Common myeloid progenitor, CD34-positive (primary cell): Measurements from ENCODE around the gene HEATR5A.

Experiments used
- CTCF ChIA-PET: fragments of 350-600 bp; sonication (Branson Sonifier 250); formaldehyde crosslinking; loops from one replicate; lab custom pipeline; 2021; ENCODE audit warnings: antibody characterized with exemption; lab: Charles Lee
- POLR2A ChIA-PET: fragments of 350-600 bp; sonication (Branson Sonifier 250); formaldehyde crosslinking; loops from one replicate; lab custom pipeline; 2021; ENCODE audit warnings: antibody characterized with exemption; lab: Charles Lee
- DNase-seq, 3 donors: peaks; one replicate each; pipeline versions ENCODE4 v3.0.0 to v3.0.0-alpha.2; 2013
- H3K27ac ChIP-seq, 2 experiments: 1 replicate in 1 of 2; 2 replicates in 1 of 2; pipeline ENCODE4 v1.7.0; 2013; ENCODE audit warnings: inconsistent platforms in 2 of 2, low read length in 2 of 2, mild to moderate bottlenecking in 2 of 2, low read depth in 1 of 2, moderate library complexity in 1 of 2; ENCODE audit not compliant: severe bottlenecking in 2 of 2, insufficient read depth in 1 of 2, poor library complexity in 1 of 2
- H3K27me3 ChIP-seq, 5 experiments: replicated peaks in 2 of 5; 1 replicate in 3 of 5; 2 replicates in 2 of 5; pipeline versions ENCODE4 v1.6.1 to v1.7.0; 2013; ENCODE audit warnings: low read length in 4 of 5, mild to moderate bottlenecking in 2 of 5, moderate library complexity in 2 of 5, inconsistent platforms in 1 of 5; ENCODE audit not compliant: insufficient read depth in 5 of 5, control insufficient read depth in 4 of 5
- H3K36me3 ChIP-seq, 4 experiments: 1 replicate in 2 of 4; 2 replicates in 2 of 4; pipeline versions ENCODE4 v1.6.1 to v1.7.0; 2013; ENCODE audit warnings: low read length in 3 of 4, control low read depth in 1 of 4, mild to moderate bottlenecking in 1 of 4; ENCODE audit not compliant: control insufficient read depth in 4 of 4, insufficient read depth in 4 of 4
- H3K4me1 ChIP-seq, 4 experiments: 1 replicate in 3 of 4; 2 replicates in 1 of 4; pipeline versions ENCODE4 v1.6.1 to v1.7.1; 2013; ENCODE audit warnings: low read length in 3 of 4, mild to moderate bottlenecking in 3 of 4, control low read depth in 1 of 4, inconsistent platforms in 1 of 4, moderate library complexity in 1 of 4; ENCODE audit not compliant: control insufficient read depth in 4 of 4, insufficient read depth in 4 of 4; ENCODE audit errors: control extremely low read depth in 1 of 4
- H3K4me3 ChIP-seq, 7 experiments: 1 replicate in 4 of 7; 2 replicates in 3 of 7; pipeline versions ENCODE4 v1.5.1 to v1.7.0; 2013; ENCODE audit warnings: mild to moderate bottlenecking in 7 of 7, low read length in 6 of 7, moderate library complexity in 6 of 7, inconsistent platforms in 2 of 7, low read depth in 2 of 7, control low read depth in 1 of 7; ENCODE audit not compliant: insufficient read depth in 4 of 7, control insufficient read depth in 1 of 7; ENCODE audit errors: extremely low read depth in 1 of 7
- H3K9me3 ChIP-seq, 5 experiments: 1 replicate in 4 of 5; 2 replicates in 1 of 5; pipeline versions ENCODE4 v1.6.1 to v1.7.1; 2013; ENCODE audit warnings: low read length in 4 of 5, mild to moderate bottlenecking in 2 of 5, inconsistent platforms in 1 of 5, low read depth in 1 of 5, moderate library complexity in 1 of 5; ENCODE audit not compliant: control insufficient read depth in 4 of 5, insufficient read depth in 2 of 5; ENCODE audit errors: control extremely low read depth in 1 of 5
- WGBS: methylation state at CpG from one replicate; pipeline ENCODE4 v1.1.5; 2013; ENCODE audit not compliant: insufficient coverage; 5-methylcytosine and 5-hydroxymethylcytosine counted together

The HEATR5A gene

DNA sequence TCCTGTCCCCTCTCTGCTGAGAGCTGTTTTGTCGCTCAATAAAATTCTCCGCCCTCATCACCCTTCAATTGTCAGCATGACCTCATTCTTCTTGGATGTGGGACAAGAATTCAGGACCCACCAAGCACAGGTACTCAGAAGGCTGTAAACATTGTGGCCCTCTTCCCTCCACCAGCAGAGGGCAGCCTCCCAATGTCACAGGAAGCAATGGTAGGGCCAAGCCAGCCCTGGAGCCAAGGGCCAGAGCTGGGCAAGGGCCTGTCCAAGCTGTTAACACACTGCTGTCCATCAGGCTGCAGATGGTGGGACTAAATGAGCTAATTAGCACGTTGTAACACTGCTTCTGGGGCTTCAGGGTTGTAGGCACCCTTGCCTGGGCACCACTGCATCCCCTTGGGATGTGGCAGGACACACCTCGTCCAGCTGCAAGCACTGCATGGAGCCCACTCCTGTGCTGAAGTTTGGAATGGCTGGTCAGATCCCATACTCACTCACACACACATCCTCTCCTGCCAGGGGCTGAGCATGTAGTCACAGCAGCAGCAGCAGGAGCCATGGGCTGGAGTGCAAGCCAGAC is 150.1 kb downstream of the HEATR5A start:
- ChIA-PET CTCF (no interaction called here), POLR2A (no interaction called here)
- 92% methylated on average over 4 of the region's 4 CpGs for WGBS
- H3K27ac ChIP-seq, result no peak overlapping the region
- no peak for DNase-seq
- peaks cover 1 to 12% (median 6%) of the 10 kb centered on the region in 5 experiments for H3K9me3 ChIP-seq
- H3K27me3 ChIP-seq, result no peaks in the 10 kb centered on the region
- no peaks in the 10 kb centered on the region for H3K36me3 ChIP-seq
- H3K4me1 ChIP-seq, result no peaks in the 10 kb centered on the region
- no peak overlapping the region for H3K4me3 ChIP-seq

DNA sequence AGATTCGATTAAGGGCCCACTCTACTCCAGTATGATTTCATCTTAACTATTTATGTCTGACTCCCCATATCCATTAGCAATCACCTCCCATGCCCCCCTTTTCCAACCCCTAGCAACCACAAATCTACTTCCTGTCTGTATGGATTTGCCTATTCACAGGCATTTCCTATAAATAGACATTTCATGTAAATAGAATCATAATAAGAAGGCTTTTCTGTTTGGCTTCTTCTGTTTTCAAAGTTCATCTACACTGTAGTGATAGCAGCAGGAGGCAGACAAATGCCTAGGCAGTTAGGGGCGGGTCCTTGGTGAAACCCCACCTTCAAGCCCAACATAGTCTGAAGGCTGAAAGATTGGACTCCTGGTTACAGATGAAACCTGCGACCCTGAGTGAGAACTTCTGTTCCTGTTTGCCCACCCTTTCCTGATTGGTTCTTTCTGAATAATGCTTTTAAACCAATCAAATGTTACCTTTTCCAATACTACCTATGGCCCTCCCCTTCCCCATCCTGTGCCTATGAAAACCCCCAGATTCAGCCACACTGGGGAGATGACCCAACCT is 150.6 kb downstream of the HEATR5A start:
- Histone ChIP-seq H3K36me3 (no peaks in the 10 kb centered on the region), H3K27ac (no peak overlapping the region), H3K4me3 (no peak overlapping the region), H3K27me3 (no peaks in the 10 kb centered on the region), H3K9me3 (peaks cover 1 to 12% (median 6%) of the 10 kb centered on the region in 5 experiments), H3K4me1 (no peaks in the 10 kb centered on the region)
- DNase-seq, result no peak
- 96% methylated on average over 3 of the region's 3 CpGs for WGBS
- ChIA-PET CTCF (no interaction called here), POLR2A (no interaction called here)

DNA sequence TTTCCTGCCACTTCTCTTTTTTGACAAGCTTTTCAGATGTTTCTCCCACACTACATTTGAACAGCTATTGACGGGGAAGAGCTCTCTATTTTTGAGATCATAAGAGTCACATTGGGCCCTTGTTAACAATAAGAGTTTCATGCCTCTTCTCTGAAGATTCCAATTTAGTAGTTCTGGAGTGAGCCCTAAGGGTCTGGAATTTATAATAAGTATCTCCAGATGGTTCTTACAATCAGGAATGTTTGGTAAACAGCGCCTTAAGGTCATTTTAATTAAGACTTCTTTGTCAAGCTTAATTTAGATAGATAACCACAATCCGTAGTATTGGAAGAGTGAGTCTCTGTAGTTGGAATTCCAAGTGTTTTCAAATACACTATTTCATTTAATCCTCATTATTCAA is 152.1 kb downstream of the HEATR5A start:
- no peak overlapping the region for H3K27ac ChIP-seq
- CTCF ChIA-PET, result no interaction called here
- no peaks in the 10 kb centered on the region for H3K27me3 ChIP-seq
- DNase-seq, result no peak
- no CpG with 5 or more reads among the region's 3 CpGs for WGBS
- POLR2A ChIA-PET, result no interaction called here
- H3K36me3 ChIP-seq, result no peaks in the 10 kb centered on the region
- H3K4me1 ChIP-seq, result no peaks in the 10 kb centered on the region
- peaks cover 1 to 12% (median 6%) of the 10 kb centered on the region in 5 experiments for H3K9me3 ChIP-seq
- no peak overlapping the region for H3K4me3 ChIP-seq

DNA sequence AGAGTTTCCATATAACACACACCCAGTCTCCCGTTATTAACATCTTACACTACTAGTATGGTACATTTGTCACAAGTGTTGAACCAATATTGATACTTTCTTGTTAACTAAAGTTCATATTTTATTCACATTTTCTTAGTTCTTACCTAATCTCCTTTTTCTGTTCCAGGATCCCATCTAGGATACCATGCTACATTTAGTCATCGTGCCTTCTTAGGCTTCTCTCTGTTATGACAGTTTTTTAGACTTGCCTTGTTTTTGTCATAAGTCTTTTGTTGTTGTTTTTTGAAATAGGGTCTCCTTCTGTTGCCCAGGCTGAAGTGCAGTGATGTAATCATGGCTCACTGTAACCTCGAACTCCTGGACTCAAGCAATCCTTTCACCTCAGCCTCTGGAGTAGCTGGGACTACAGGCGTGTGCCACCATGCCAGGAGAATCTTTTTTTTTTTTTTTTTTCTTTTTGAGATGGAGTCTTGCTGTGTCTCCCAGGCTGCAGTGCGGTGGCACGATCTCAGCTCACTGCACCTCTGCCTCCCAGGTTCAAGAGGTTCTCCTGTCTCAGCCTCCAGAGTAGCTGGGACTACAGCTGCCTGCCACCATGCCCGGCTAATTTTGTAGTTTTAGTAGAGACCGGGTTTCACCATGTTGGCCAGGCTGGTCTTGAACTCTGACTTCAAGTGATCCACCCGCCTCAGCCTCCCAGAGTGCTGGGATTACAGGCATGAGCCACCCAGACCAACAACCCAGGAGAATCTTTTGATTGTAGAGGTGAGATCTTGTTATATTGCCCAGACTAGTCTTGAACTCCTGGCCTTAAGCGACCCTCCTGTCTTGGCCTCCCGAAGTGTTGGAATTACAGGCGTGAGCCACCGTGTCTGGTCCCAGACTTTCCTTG is 153.7 kb downstream of the HEATR5A start:
- Histone ChIP-seq H3K4me3 (no peak overlapping the region), H3K36me3 (no peaks in the 10 kb centered on the region), H3K4me1 (no peaks in the 10 kb centered on the region), H3K27me3 (no peaks in the 10 kb centered on the region), H3K9me3 (peaks cover 1 to 12% (median 6%) of the 10 kb centered on the region in 5 experiments), H3K27ac (no peak overlapping the region)
- ChIA-PET POLR2A (no interaction called here), CTCF (no interaction called here)
- 99% methylated on average over 9 of the region's 13 CpGs for WGBS
- no peak for DNase-seq

DNA sequence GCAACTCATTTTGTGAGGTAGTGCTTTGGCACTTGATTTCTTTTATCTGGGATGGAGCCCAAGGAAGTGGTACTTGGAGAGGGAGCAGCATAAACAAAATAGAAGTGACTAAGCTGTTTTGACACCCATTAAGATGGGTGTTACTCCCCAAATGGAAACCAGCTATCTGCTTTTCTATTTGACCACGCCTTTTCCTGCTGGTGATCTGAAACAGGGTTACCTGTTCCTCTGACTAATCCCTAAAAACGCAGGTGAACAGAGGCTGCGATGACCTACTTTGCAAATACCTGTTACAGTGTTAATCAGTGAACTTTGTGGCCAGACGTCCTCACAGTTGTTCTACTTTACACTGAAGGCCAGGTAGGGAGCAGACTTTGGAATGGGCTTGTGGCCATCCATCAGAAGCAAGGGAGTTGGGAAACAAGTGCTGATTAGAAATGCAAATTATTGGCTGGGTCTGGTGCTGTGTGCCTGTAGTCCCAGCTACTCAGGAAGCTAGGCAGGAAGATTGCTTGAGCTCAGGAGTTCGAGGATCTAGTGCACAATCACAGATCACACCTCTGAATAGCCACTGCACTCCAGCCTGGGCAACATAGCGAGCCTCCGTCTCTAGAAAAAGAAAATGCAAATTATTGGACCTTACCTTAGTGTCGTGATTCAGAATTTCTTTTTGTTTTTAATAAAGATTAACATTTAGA is 154.5 kb downstream of the HEATR5A start:
- POLR2A ChIA-PET, result no interaction called here
- Histone ChIP-seq H3K27me3 (no peaks in the 10 kb centered on the region), H3K9me3 (peaks cover 1 to 12% (median 6%) of the 10 kb centered on the region in 5 experiments), H3K4me1 (no peaks in the 10 kb centered on the region), H3K4me3 (no peak overlapping the region), H3K27ac (no peak overlapping the region), H3K36me3 (no peaks in the 10 kb centered on the region)
- CTCF ChIA-PET, result interaction anchor here (1.0 kb wide), 1 partner anchor 109 kb away, joined by 3 read pairs; no protein-coding TSS in a partner anchor
- WGBS, result 92% methylated on average over 4 of the region's 8 CpGs
- no peak for DNase-seq

DNA sequence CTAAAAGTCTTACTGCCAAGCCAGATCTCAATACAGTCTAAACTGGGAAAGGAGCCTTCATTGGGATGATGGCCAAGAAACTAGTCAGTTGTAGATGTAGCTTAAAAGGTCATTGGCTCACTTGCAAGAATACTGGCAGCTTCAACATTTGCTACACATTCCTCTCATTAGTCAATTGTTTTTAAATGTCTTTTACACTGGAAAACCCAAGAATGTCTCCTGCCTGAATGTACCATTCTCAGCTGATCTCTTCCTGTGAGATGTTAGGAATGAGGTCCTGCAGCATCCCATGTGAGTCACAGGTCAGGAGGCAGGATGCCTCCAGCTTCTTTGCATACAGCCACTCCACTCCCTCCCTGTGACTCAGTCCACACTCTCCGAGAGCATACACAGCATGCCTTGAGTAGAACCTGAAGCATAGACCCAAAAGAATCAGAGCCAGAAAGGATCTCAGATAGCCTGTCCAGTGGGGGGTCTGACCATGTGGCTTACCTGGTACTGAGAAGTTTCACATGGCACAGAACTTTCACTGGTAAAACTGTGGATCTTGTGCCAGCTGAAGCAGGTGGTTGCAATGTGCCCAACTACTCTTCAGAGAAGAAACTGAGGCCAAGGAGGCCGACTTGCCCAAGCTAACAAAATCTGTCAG is 156.7 kb downstream of the HEATR5A start:
- Histone ChIP-seq H3K9me3 (peaks cover 0 to 1% (median 0%) of the 10 kb centered on the region in 5 experiments), H3K4me1 (no peaks in the 10 kb centered on the region), H3K27me3 (no peaks in the 10 kb centered on the region), H3K4me3 (no peak overlapping the region), H3K36me3 (no peaks in the 10 kb centered on the region), H3K27ac (no peak overlapping the region)
- no peak for DNase-seq
- WGBS, result 100% methylated on average over 2 of the region's 2 CpGs
- ChIA-PET POLR2A (no interaction called here), CTCF (no interaction called here)
